Measurements from ENCODE around the gene MYH11.
"Not testable (repeated sequence)": the region's sequence is repeated elsewhere in the genome, so short reads cannot be mapped to it uniquely, and the experiment has no call there.

MYH11 gene

GRCh38 chr16:15672514-15673167, 184.2 kb downstream of the MYH11 start:
- FAIRE-seq (no peak), DNase-seq (ENCODE audit: insufficient read length) (no peak)
- no peak for TF ChIP-seq TAF1 (IDR thresholded peaks at IDR 0.05; ENCODE audit: borderline replicate concordance, low read depth, low read length)
- TF ChIP-seq POLR2A (IDR thresholded peaks at IDR 0.05; ENCODE audit: low read depth, low read length), result no peak
- no peak for TF ChIP-seq POLR2AphosphoS5 (IDR thresholded peaks at IDR 0.05; ENCODE audit: low read depth, low read length)

- not testable (repeated sequence) for FAIRE-seq; DNase-seq (ENCODE audit: insufficient read length)
Measured at GRCh38 chr16:15672127-15672513, 184.7 kb downstream of the MYH11 start.

GRCh38 chr16:15671530-15672117, 185.2 kb downstream of the MYH11 start:
- no peak for DNase-seq (ENCODE audit: insufficient read length)
- no peak for FAIRE-seq
- no peak for TF ChIP-seq POLR2A (IDR thresholded peaks at IDR 0.05; ENCODE audit: low read depth, low read length)
- no peak for TF ChIP-seq POLR2AphosphoS5 (IDR thresholded peaks at IDR 0.05; ENCODE audit: low read depth, low read length)
- no peak for TF ChIP-seq TAF1 (IDR thresholded peaks at IDR 0.05; ENCODE audit: borderline replicate concordance, low read depth, low read length)

GRCh38 chr16:15667091-15667742, 189.6 kb downstream of the MYH11 start:
- no peak for FAIRE-seq
- TF ChIP-seq TAF1 (IDR thresholded peaks at IDR 0.05; ENCODE audit: borderline replicate concordance, low read depth, low read length) (no peak), POLR2AphosphoS5 (IDR thresholded peaks at IDR 0.05; ENCODE audit: low read depth, low read length) (no peak), POLR2A (IDR thresholded peaks at IDR 0.05; ENCODE audit: low read depth, low read length) (no peak)
- no peak for DNase-seq (ENCODE audit: insufficient read length)

- TF ChIP-seq TAF1 (IDR thresholded peaks at IDR 0.05; ENCODE audit: borderline replicate concordance, low read depth, low read length), result no peak
- TF ChIP-seq POLR2A (IDR thresholded peaks at IDR 0.05; ENCODE audit: low read depth, low read length), result no peak
- no peak for TF ChIP-seq POLR2AphosphoS5 (IDR thresholded peaks at IDR 0.05; ENCODE audit: low read depth, low read length)
- FAIRE-seq (no peak), DNase-seq (ENCODE audit: insufficient read length) (no peak)
Measured at GRCh38 chr16:15665107-15665506, 191.7 kb downstream of the MYH11 start.

GRCh38 chr16:15660203-15660601, 196.6 kb downstream of the MYH11 start:
- DNase-seq (ENCODE audit: insufficient read length), result no peak
- FAIRE-seq, result no peak
- TF ChIP-seq POLR2A (IDR thresholded peaks at IDR 0.05; ENCODE audit: low read depth, low read length), result no peak
- no peak for TF ChIP-seq TAF1 (IDR thresholded peaks at IDR 0.05; ENCODE audit: borderline replicate concordance, low read depth, low read length)
- TF ChIP-seq POLR2AphosphoS5 (IDR thresholded peaks at IDR 0.05; ENCODE audit: low read depth, low read length), result no peak

- TF ChIP-seq POLR2A (IDR thresholded peaks at IDR 0.05; ENCODE audit: low read depth, low read length), result no peak
- no peak for TF ChIP-seq TAF1 (IDR thresholded peaks at IDR 0.05; ENCODE audit: borderline replicate concordance, low read depth, low read length)
- TF ChIP-seq POLR2AphosphoS5 (IDR thresholded peaks at IDR 0.05; ENCODE audit: low read depth, low read length), result no peak
- DNase-seq (ENCODE audit: insufficient read length) (no peak), FAIRE-seq (no peak)
Measured at GRCh38 chr16:15658556-15658955, 198.3 kb downstream of the MYH11 start.

- FAIRE-seq, result peak; percentile 27
- no peak for TF ChIP-seq POLR2A (IDR thresholded peaks at IDR 0.05; ENCODE audit: low read depth, low read length)
- no peak; the same call in 1 of the 2 replicates for TF ChIP-seq POLR2AphosphoS5 (IDR thresholded peaks at IDR 0.05; ENCODE audit: low read depth, low read length)
- no peak for TF ChIP-seq TAF1 (IDR thresholded peaks at IDR 0.05; ENCODE audit: borderline replicate concordance, low read depth, low read length)
- no peak for DNase-seq (ENCODE audit: insufficient read length)
Measured at GRCh38 chr16:15658149-15658548, 198.7 kb downstream of the MYH11 start.

- DNase-seq (ENCODE audit: insufficient read length); FAIRE-seq: not testable (repeated sequence)
Measured at GRCh38 chr16:15655561-15655960, 201.3 kb downstream of the MYH11 start.

GRCh38 chr16:15654591-15654990, 202.2 kb downstream of the MYH11 start:
- TF ChIP-seq POLR2A (IDR thresholded peaks at IDR 0.05; ENCODE audit: low read depth, low read length) (no peak), POLR2AphosphoS5 (IDR thresholded peaks at IDR 0.05; ENCODE audit: low read depth, low read length) (no peak), TAF1 (IDR thresholded peaks at IDR 0.05; ENCODE audit: borderline replicate concordance, low read depth, low read length) (no peak)
- no peak for DNase-seq (ENCODE audit: insufficient read length)
- no peak for FAIRE-seq

GRCh38 chr16:15653227-15653626, 203.6 kb downstream of the MYH11 start:
- no peak for TF ChIP-seq TAF1 (IDR thresholded peaks at IDR 0.05; ENCODE audit: borderline replicate concordance, low read depth, low read length)
- no peak for TF ChIP-seq POLR2A (IDR thresholded peaks at IDR 0.05; ENCODE audit: low read depth, low read length)
- TF ChIP-seq POLR2AphosphoS5 (IDR thresholded peaks at IDR 0.05; ENCODE audit: low read depth, low read length), result no peak
- FAIRE-seq, result no peak
- no peak for DNase-seq (ENCODE audit: insufficient read length)
